AG09309 (cell line): ENCODE results near the gene PORCN.

Experiments used
- DNase-seq: peaks from one replicate; pipeline ENCODE4 v3.0.0-alpha.2; 2010; ENCODE audit warnings: low read depth
- H3K4me3 ChIP-seq: 2 replicates; pipeline ENCODE4 v1.5.1; 2011; ENCODE audit warnings: mild to moderate bottlenecking, low read depth, low read length, moderate library complexity; ENCODE audit not compliant: control insufficient read depth
- TF ChIP-seq, protein P1 (sequence below): IDR thresholded peaks from 2 replicates; pipeline ENCODE4 v1.5.1; 2011; ENCODE audit warnings: mild to moderate bottlenecking, low read depth, low read length, inconsistent platforms; ENCODE audit not compliant: insufficient read depth, control insufficient read depth; ENCODE audit errors: missing control alignments

Gene PORCN

DNA sequence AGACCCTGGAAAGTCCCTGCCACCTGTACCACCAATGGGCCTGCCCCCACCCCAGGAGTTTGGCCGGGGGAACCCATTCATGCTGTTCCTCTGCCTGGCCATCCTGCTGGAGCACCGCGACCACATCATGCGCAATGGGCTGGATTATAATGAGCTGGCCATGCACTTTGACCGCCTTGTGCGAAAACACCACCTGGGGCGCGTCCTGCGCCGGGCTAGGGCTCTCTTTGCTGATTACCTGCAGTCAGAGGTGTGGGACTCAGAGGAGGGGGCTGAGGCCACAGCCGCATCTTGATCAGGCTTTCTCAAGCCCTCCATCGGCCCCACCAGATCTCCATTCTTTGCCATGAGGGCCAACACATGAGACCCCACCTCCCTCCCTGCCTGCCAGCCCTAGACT is 51.9 kb downstream of the PORCN start:
- H3K4me3 ChIP-seq: no peak overlapping the region
- no peak for DNase-seq
- TF ChIP-seq, protein P1, sequence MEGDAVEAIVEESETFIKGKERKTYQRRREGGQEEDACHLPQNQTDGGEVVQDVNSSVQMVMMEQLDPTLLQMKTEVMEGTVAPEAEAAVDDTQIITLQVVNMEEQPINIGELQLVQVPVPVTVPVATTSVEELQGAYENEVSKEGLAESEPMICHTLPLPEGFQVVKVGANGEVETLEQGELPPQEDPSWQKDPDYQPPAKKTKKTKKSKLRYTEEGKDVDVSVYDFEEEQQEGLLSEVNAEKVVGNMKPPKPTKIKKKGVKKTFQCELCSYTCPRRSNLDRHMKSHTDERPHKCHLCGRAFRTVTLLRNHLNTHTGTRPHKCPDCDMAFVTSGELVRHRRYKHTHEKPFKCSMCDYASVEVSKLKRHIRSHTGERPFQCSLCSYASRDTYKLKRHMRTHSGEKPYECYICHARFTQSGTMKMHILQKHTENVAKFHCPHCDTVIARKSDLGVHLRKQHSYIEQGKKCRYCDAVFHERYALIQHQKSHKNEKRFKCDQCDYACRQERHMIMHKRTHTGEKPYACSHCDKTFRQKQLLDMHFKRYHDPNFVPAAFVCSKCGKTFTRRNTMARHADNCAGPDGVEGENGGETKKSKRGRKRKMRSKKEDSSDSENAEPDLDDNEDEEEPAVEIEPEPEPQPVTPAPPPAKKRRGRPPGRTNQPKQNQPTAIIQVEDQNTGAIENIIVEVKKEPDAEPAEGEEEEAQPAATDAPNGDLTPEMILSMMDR: no peak

DNA sequence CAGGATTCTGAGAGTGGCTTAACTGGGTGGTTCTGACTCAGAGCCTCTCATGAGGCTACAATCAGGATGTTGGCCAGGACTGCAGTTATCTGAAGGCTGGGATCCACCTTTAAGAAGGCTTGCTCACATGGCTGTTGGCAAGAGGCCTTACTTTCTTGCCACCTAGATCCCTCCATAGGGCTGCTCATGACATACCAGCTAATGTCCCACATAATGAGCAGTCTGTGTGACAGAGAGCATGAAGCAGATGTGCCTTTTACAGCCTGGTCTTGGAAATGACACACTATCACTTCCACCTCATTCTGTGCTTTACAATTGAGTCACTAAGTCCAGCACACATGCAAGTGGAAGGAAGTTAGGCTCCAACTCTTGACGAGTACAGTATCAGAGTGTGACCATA is 61.2 kb downstream of the PORCN start:
- no peak for DNase-seq
- TF ChIP-seq, protein P1: no peak

More for the DNA sequence above, 61.2 kb downstream of the PORCN start:
- no peak overlapping the region for H3K4me3 ChIP-seq
